Liver (tissue), 9 donors: ENCODE results near the gene LRRC8B. TPM values are rescaled to one million over a fixed set of nuclear protein-coding genes. Genes with fewer than 3 reads are reported as not detected.
A peak's percentile ranks its signal among the peaks of the same experiment; 100 is the strongest.

Source experiments
- DNase-seq: peaks from one replicate; pipeline ENCODE4 v3.0.0-alpha.2; 2017; ENCODE audit warnings: low spot score
- H3K27ac ChIP-seq, 2 donors: one replicate each; pipeline ENCODE4 v1.7.0; 2013; ENCODE audit warnings: inconsistent platforms in 2 of 2, low read length in 2 of 2, control low read depth in 1 of 2, low read depth in 1 of 2, mild to moderate bottlenecking in 1 of 2
- H3K27me3 ChIP-seq, 4 donors: one replicate each; pipeline versions ENCODE4 v1.6.1 to v1.7.0; 2013; ENCODE audit warnings: low read length in 3 of 4, inconsistent platforms in 1 of 4, mild to moderate bottlenecking in 1 of 4, moderate library complexity in 1 of 4; ENCODE audit not compliant: control insufficient read depth in 4 of 4, insufficient read depth in 4 of 4
- H3K36me3 ChIP-seq, 4 donors: one replicate each; pipeline versions ENCODE4 v1.6.1 to v1.7.0; 2013; ENCODE audit warnings: low read length in 3 of 4, mild to moderate bottlenecking in 3 of 4, low read depth in 1 of 4, moderate library complexity in 1 of 4; ENCODE audit not compliant: control insufficient read depth in 4 of 4, insufficient read depth in 3 of 4
- H3K4me1 ChIP-seq, 4 donors: one replicate each; pipeline versions ENCODE4 v1.6.1 to v1.7.0; 2013; ENCODE audit warnings: low read length in 3 of 4, mild to moderate bottlenecking in 3 of 4, moderate library complexity in 1 of 4; ENCODE audit not compliant: control insufficient read depth in 4 of 4, insufficient read depth in 4 of 4
- H3K4me3 ChIP-seq, 3 donors: one replicate each; pipeline versions ENCODE4 v1.6.1 to v1.7.0; 2013; ENCODE audit warnings: low read length in 3 of 3, control low read depth in 1 of 3, low read depth in 1 of 3, mild to moderate bottlenecking in 1 of 3
- H3K9ac ChIP-seq, 2 donors: one replicate each; pipeline ENCODE4 v1.7.0; 2013; ENCODE audit warnings: low read length in 2 of 2, mild to moderate bottlenecking in 2 of 2, moderate library complexity in 2 of 2, control low read depth in 1 of 2, low read depth in 1 of 2
- H3K9me3 ChIP-seq, 4 donors: one replicate each; pipeline versions ENCODE4 v1.6.1 to v1.7.0; 2013; ENCODE audit warnings: low read length in 3 of 4; ENCODE audit not compliant: control insufficient read depth in 4 of 4
- CTCF ChIP-seq: fragments of 150-350 bp; IDR thresholded peaks from 2 replicates; pipeline ENCODE4 v1.5.1; 2017; ENCODE audit warnings: improper control_type of control experiment, low read depth, low read length; ENCODE audit not compliant: missing input control
- EGR1 ChIP-seq, 2 donors: IDR thresholded peaks; 2 replicates each; pipeline ENCODE4 v1.6.1; 2016 to 2018; ENCODE audit warnings: antibody characterized with exemption in 2 of 2, low read depth in 2 of 2
- FOXA1 ChIP-seq: IDR thresholded peaks from 2 replicates; pipeline ENCODE4 v1.6.1; 2016; ENCODE audit warnings: antibody characterized with exemption
- FOXA2 ChIP-seq: IDR thresholded peaks from 2 replicates; pipeline ENCODE4 v1.6.1; 2016; ENCODE audit warnings: antibody characterized with exemption
- GABPA ChIP-seq, 2 donors: IDR thresholded peaks in 1 of 2; conservative IDR thresholded peaks in 1 of 2; 2 replicates each; pipeline ENCODE4 v1.6.1; 2016; ENCODE audit warnings: antibody characterized with exemption in 2 of 2, mild to moderate bottlenecking in 1 of 2, moderate library complexity in 1 of 2
- HNF4A ChIP-seq, 2 donors: conservative IDR thresholded peaks; 2 replicates each; pipeline ENCODE4 v1.6.1; 2016; ENCODE audit warnings: antibody characterized with exemption in 2 of 2, mild to moderate bottlenecking in 2 of 2
- HNF4G ChIP-seq: IDR thresholded peaks from 2 replicates; pipeline ENCODE4 v1.6.1; 2016; ENCODE audit warnings: antibody characterized with exemption
- JUND ChIP-seq, 2 donors: IDR thresholded peaks; 2 replicates each; pipeline ENCODE4 v1.6.1; 2016; ENCODE audit warnings: antibody characterized with exemption in 2 of 2
- MAX ChIP-seq: IDR thresholded peaks from 2 replicates; pipeline ENCODE4 v1.6.1; 2016; ENCODE audit warnings: antibody characterized with exemption
- NR2F2 ChIP-seq: IDR thresholded peaks from 2 replicates; pipeline ENCODE4 v1.6.1; 2016; ENCODE audit warnings: antibody characterized with exemption
- RAD21 ChIP-seq, 2 donors: IDR thresholded peaks; 2 replicates each; pipeline ENCODE4 v1.6.1; 2016; ENCODE audit warnings: antibody characterized with exemption in 2 of 2, mild to moderate bottlenecking in 2 of 2
- REST ChIP-seq: IDR thresholded peaks from 2 replicates; pipeline ENCODE4 v1.6.1; 2016; ENCODE audit warnings: antibody characterized with exemption, mild to moderate bottlenecking
- RXRA ChIP-seq, 2 donors: IDR thresholded peaks; 2 replicates each; pipeline ENCODE4 v1.6.1; 2017 to 2018; ENCODE audit warnings: antibody characterized with exemption in 2 of 2, mild to moderate bottlenecking in 1 of 2
- TAF1 ChIP-seq: conservative IDR thresholded peaks from 2 replicates; pipeline ENCODE4 v1.6.1; 2016; ENCODE audit warnings: antibody characterized with exemption, mild to moderate bottlenecking
- YY1 ChIP-seq: IDR thresholded peaks from 2 replicates; pipeline ENCODE4 v1.6.1; 2016; ENCODE audit warnings: antibody characterized with exemption, mild to moderate bottlenecking
- WGBS: extraction: QIAGEN DNeasy Blood & Tissue Kit; methylation state at CpG from one replicate; pipeline ENCODE4 v1.1.7; 2013; 5-methylcytosine and 5-hydroxymethylcytosine counted together
- polyA plus RNA-seq, 2 donors: library from polyadenylated mRNA; stranded (reverse) in 1 of 2; unstranded in 1 of 2; fragments of 200-250 nt in 1 of 2; fragments of >200 nt in 1 of 2; fragmentation: Nextera tagmentation in 1 of 2; extraction: Ambion mirVana in 1 of 2; gene quantifications; one replicate each; pipeline versions ENCODE4 v1.2.1 to v1.2.3, GENCODE V29; 2013 to 2015
- total RNA-seq, 2 donors: library from RNA; depleted of rRNA; stranded (reverse); fragments of >200 nt; gene quantifications; one replicate each; pipeline ENCODE4 v1.2.3, GENCODE V29; 2014
- TF ChIP-seq, protein P1 (sequence below): IDR thresholded peaks from 2 replicates; pipeline ENCODE4 v1.6.1; 2016; ENCODE audit warnings: antibody characterized with exemption
- TF ChIP-seq, protein P2 (sequence below): IDR thresholded peaks from 2 replicates; pipeline ENCODE4 v1.6.1; 2016; ENCODE audit warnings: antibody characterized with exemption
- donor health status: healthy.
- donor health status: healthy.
- donor health status: healthy.
- donor health status: healthy.
- donor health status: healthy.

The LRRC8B gene
- total and polyA plus RNA-seq, 4 donors: 1.2 to 4.3 (median 2.5) TPM

DNA sequence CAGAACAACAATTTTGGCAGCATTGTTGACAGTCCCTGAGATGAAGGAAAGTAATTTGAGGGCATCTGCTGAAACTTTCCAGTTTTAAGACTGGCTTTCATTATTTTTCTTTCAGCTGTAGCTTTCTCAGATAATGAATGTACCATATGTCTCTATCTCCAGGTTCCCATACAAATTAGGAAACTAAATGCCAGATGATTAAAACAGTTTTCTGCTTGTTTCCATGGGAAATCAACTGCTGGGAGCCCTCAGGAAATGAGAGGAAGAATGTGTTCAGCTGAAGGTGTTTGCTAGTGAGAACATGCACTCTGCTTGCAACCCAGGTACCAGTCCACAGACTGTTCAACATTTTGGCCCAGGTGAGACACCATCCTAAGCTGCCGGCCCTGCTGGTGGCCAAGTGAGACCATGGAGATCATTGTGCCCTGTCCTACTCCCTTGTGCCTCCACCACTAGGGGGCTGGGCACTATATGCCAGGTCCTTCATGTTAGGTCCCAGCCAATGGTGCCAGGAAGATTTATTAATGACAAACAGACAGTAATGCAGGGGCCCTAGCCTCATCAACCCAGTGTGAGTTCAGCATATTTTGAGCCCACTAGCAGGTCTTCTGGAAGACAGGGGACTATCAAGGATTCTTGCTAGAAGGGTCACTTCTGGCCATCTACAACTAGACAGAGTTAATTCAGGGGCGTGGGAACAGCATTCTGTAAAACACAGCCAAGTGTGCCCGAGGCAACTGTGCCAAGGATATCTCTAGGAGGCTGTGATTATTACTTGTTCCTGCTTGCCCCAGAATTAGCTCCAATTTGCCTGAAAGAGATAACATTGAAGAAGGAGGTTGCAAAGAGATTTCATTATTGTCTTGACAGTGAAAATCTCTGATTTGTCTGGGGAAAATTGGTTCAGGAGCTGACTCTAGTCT is 91.3 kb downstream of the LRRC8B start:
- DNase-seq: no peak
- no peak overlapping the region for H3K9ac ChIP-seq
- no peak overlapping the region for H3K4me3 ChIP-seq
- no peak overlapping the region for H3K27ac ChIP-seq
- TF ChIP-seq RAD21 (IDR thresholded peaks at IDR 0.05) (peak in 1 of 2 donors; percentile 53), MAX (no peak), TAF1 (no peak), YY1 (no peak), FOXA2 (no peak), NR2F2 (no peak), JUND (IDR thresholded peaks at IDR 0.05) (no peak), CTCF (peak; percentile 11), HNF4A (conservative IDR thresholded peaks at IDR 0.05) (no peak), REST (no peak), FOXA1 (no peak), HNF4G (no peak), EGR1 (IDR thresholded peaks at IDR 0.05; ENCODE audit: low read depth in 2 of 2) (no peak), GABPA (IDR thresholded peaks at IDR 0.05 in 1 of 2, conservative IDR thresholded peaks at IDR 0.05 in 1 of 2) (no peak), RXRA (IDR thresholded peaks at IDR 0.05) (no peak)
- TF ChIP-seq, protein P1, sequence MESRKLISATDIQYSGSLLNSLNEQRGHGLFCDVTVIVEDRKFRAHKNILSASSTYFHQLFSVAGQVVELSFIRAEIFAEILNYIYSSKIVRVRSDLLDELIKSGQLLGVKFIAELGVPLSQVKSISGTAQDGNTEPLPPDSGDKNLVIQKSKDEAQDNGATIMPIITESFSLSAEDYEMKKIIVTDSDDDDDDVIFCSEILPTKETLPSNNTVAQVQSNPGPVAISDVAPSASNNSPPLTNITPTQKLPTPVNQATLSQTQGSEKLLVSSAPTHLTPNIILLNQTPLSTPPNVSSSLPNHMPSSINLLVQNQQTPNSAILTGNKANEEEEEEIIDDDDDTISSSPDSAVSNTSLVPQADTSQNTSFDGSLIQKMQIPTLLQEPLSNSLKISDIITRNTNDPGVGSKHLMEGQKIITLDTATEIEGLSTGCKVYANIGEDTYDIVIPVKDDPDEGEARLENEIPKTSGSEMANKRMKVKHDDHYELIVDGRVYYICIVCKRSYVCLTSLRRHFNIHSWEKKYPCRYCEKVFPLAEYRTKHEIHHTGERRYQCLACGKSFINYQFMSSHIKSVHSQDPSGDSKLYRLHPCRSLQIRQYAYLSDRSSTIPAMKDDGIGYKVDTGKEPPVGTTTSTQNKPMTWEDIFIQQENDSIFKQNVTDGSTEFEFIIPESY: no peak
- TF ChIP-seq, protein P2, sequence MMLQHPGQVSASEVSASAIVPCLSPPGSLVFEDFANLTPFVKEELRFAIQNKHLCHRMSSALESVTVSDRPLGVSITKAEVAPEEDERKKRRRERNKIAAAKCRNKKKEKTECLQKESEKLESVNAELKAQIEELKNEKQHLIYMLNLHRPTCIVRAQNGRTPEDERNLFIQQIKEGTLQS: no peak
- 87% methylated on average over 3 of the region's 3 CpGs for WGBS
- H3K4me1 ChIP-seq: no peaks in the 10 kb centered on the region
- H3K36me3 ChIP-seq: no peaks in the 10 kb centered on the region
- H3K9me3 ChIP-seq: peaks cover 0 to 3% (median 0%) of the 10 kb centered on the region in 4 donors
- no peaks in the 10 kb centered on the region for H3K27me3 ChIP-seq
